NCI-H2196 (cell line): ENCODE data around the gene ATRNL1.
"Not testable (repeated sequence)": the region's sequence is repeated elsewhere in the genome, so short reads cannot be mapped to it uniquely, and the experiment has no call there.

Source experiments
- DNase-seq: peaks from one replicate; lab custom pipeline; 2025; ENCODE audit not compliant: unreplicated experiment; lab: John Stamatoyannopoulos, UW

Gene ATRNL1

GRCh38 chr10:115745943-115746342, 652.8 kb downstream of the ATRNL1 start:
- DNase-seq, result no peak

DNA sequence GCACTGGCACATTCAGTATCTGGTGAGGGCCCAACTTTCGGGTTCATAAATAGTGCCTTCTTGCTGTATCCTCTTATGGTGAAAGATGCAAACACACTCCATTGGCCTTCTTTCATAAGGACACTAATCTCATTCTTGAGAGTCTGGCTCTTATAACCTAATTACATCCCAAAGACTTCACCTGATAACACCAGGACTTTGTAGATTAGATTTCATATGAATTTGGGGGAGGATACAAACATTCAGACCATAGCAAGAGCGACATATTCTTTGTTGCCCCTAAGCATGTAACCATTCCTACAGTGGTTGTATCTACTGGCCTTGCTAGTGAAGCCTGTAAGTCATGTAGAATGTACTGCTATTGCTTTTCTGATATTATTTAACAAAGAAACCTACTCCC, 654.6 kb downstream of the ATRNL1 start:
- DNase-seq, result no peak

GRCh38 chr10:115758488-115758887, 665.3 kb downstream of the ATRNL1 start:
- not testable (repeated sequence) for DNase-seq

GRCh38 chr10:115760131-115760530, 667.0 kb downstream of the ATRNL1 start:
- DNase-seq, result no peak

GRCh38 chr10:115761166-115761565, 668.0 kb downstream of the ATRNL1 start:
- no peak for DNase-seq

DNA sequence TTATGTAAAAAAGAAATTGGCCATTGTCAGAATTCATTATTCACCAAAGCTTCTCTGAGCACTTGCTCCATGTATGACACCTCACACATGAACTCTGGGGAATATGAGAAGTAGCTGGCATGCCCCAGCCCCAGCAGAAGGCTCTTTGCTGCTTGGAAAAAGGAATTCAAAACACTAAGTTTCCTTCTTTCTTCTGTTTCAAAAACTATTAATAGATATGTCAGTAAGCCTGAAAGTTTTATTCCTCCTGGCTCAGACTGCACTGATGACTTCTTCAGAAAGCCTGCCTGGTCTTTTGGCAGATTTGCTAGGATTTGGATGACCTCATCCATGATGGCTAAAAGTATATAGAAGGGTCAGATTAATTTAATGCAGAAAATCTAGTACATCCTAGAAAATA, 668.9 kb downstream of the ATRNL1 start:
- no peak for DNase-seq

DNA sequence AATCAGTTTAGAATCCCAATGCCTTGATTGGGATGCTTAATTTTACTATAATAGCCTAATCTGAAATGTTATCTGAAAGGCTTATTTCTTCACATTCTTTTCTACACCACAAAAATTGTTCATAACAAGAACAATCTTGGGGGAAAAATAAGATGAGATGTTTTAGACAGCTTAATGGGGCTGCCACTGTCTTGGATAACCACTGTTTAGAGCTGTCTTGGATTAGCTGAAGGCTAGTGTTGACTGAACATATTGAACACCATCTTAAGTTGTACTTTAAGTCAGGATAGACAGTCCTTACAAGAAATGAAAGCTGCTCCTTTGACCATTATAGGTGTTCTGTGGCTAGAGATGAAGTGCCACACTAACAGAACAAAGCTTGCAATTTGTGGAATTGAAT, 678.6 kb downstream of the ATRNL1 start:
- DNase-seq, result no peak

DNA sequence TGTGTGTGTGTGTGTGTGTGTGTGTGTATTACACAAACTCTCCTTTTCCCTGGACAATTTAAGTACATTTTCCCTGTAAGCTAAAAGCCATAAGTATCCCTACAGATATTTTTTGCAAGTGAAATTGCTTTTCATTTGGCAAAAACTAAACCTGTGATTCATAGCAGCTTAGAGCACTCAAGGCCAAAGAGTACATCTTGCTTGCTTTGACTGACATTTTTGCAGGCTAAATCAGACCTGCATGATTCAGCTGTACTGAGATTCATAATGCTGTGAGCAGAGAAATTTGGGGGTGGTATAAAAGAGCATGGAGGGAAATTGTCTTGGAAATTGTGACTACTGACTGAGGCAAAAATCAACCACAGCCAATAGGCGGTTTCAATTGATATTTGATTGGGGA, 679.4 kb downstream of the ATRNL1 start:
- DNase-seq, result no peak

GRCh38 chr10:115773832-115774231, 680.7 kb downstream of the ATRNL1 start:
- no peak for DNase-seq

GRCh38 chr10:115774721-115775120, 681.6 kb downstream of the ATRNL1 start:
- DNase-seq, result no peak

- no peak for DNase-seq
Observed at GRCh38 chr10:115777646-115778045, 684.5 kb downstream of the ATRNL1 start.

- DNase-seq, result no peak
Observed at GRCh38 chr10:115790220-115790619, 697.1 kb downstream of the ATRNL1 start.

GRCh38 chr10:115795964-115796363, 702.8 kb downstream of the ATRNL1 start:
- no peak for DNase-seq

GRCh38 chr10:115801457-115801856, 708.3 kb downstream of the ATRNL1 start:
- DNase-seq, result no peak

- DNase-seq, result no peak
Observed at GRCh38 chr10:115801992-115802391, 708.8 kb downstream of the ATRNL1 start.

- no peak for DNase-seq
Observed at GRCh38 chr10:115802911-115803310, 709.7 kb downstream of the ATRNL1 start.

- DNase-seq, result no peak
Observed at GRCh38 chr10:115814542-115814941, 721.4 kb downstream of the ATRNL1 start.

GRCh38 chr10:115818012-115818411, 724.8 kb downstream of the ATRNL1 start:
- no peak for DNase-seq

GRCh38 chr10:115826396-115826795, 733.2 kb downstream of the ATRNL1 start:
- no peak for DNase-seq

GRCh38 chr10:115827231-115828009, 734.3 kb downstream of the ATRNL1 start:
- no peak for DNase-seq

- not testable (repeated sequence) for DNase-seq
Observed at GRCh38 chr10:115828182-115828581, 735.0 kb downstream of the ATRNL1 start.

- no peak for DNase-seq
Observed at GRCh38 chr10:115829521-115830205, 736.5 kb downstream of the ATRNL1 start.
